Activated T-helper 1 cell treated with anti-CD3 and anti-CD28 coated beads, Interleukin-12 subunit alpha, Interleukin-12 subunit beta, Interleukin-2, Interleukin-4 antibody, amounts not matched to agents 30 ng/mL and 10 ng/mL and 1 ng/mL, durations not matched to agents 14 hours and 24 hours and 36 hours (primary cell): ENCODE measurements around the gene TNFRSF19. TPM values are rescaled to one million over a fixed set of nuclear protein-coding genes. Genes with fewer than 3 reads are reported as not detected.

ENCODE experiments used
- DNase-seq: peaks from one replicate; pipeline ENCODE4 v3.0.0; 2021; ENCODE audit warnings: low spot score
- H3K27ac Mint-ChIP-seq: one replicate; pipeline ENCODE4 v1.8.0; 2021; ENCODE audit warnings: mild to moderate bottlenecking, mixed read lengths
- H3K27me3 Mint-ChIP-seq: one replicate; pipeline ENCODE4 v1.8.0; 2022; ENCODE audit warnings: mild to moderate bottlenecking, moderate library complexity, mixed read lengths; ENCODE audit not compliant: insufficient read depth
- H3K36me3 Mint-ChIP-seq: one replicate; pipeline ENCODE4 v1.8.0; 2021; ENCODE audit warnings: low read depth, mixed read lengths
- H3K4me1 Mint-ChIP-seq: one replicate; pipeline ENCODE4 v1.8.0; 2021; ENCODE audit warnings: low read depth, mixed read lengths
- H3K4me3 Mint-ChIP-seq: one replicate; pipeline ENCODE4 v1.8.0; 2021; ENCODE audit warnings: mild to moderate bottlenecking, moderate library complexity, mixed read lengths
- H3K9me3 Mint-ChIP-seq: one replicate; pipeline ENCODE4 v1.8.0; 2021; ENCODE audit warnings: mixed read lengths
- intact Hi-C: fragments of 100-400 bp; cut with micrococcal nuclease; formaldehyde crosslinking; loops from one replicate; pipeline ENCODE4 v1.15.1; 2024
- total RNA-seq: library from RNA; stranded (reverse); gene quantifications from 2 replicates; pipeline ENCODE4 v1.2.3, GENCODE V29; 2022

Gene TNFRSF19
- total RNA-seq, 1 donor from 2014 or later, result not detected

DNA sequence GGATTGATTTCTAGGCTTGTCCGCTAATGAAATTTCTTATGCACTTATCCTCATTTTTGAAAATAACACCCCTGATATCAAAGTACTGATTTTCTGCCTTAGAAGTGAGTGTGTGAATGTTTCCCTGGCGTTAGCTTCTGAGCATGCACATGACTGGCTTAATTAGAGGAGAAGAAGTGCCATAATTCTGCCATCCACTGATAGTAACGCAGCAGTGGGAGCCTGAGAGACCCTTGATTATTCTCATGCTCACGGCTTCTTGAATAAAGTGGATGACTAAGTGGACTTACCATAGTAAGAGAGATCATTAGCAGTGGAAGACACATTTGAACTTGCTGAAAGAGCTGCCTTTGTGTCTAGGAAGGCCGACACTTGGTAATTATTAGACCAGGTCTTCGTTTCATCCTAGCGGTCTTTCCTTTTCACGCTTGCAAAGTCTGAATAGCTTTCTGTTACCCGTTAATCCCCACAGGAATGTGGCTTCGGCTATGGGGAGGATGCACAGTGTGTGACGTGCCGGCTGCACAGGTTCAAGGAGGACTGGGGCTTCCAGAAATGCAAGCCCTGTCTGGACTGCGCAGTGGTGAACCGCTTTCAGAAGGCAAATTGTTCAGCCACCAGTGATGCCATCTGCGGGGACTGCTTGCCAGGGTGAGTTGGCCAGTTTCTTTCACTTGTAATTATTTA lies 45.3 kb downstream of the TNFRSF19 start:
- H3K9me3 Mint-ChIP-seq, result no peaks in the 10 kb centered on the region
- intact Hi-C loops, result no loop called here
- peaks cover 9% of the 10 kb centered on the region for H3K27me3 Mint-ChIP-seq
- H3K36me3 Mint-ChIP-seq, result no peaks in the 10 kb centered on the region
- no peak for DNase-seq
- H3K4me3 Mint-ChIP-seq, result no peak overlapping the region
- no peaks in the 10 kb centered on the region for H3K4me1 Mint-ChIP-seq
- no peak overlapping the region for H3K27ac Mint-ChIP-seq

GRCh38 chr13:23616228-23616627 lies 46.0 kb downstream of the TNFRSF19 start:
- DNase-seq, result no peak
- H3K27ac Mint-ChIP-seq, result no peak overlapping the region
- peaks cover 9% of the 10 kb centered on the region for H3K27me3 Mint-ChIP-seq
- H3K36me3 Mint-ChIP-seq, result no peaks in the 10 kb centered on the region
- no peak overlapping the region for H3K4me3 Mint-ChIP-seq
- intact Hi-C loops, result no loop called here
- no peaks in the 10 kb centered on the region for H3K9me3 Mint-ChIP-seq
- no peaks in the 10 kb centered on the region for H3K4me1 Mint-ChIP-seq

GRCh38 chr13:23617551-23618024 lies 47.4 kb downstream of the TNFRSF19 start:
- intact Hi-C loops, result no loop called here

GRCh38 chr13:23618341-23618740 lies 48.1 kb downstream of the TNFRSF19 start:
- Mint-ChIP-seq H3K27me3 (peaks cover 3% of the 10 kb centered on the region), H3K4me1 (no peaks in the 10 kb centered on the region), H3K36me3 (no peaks in the 10 kb centered on the region), H3K4me3 (no peak overlapping the region), H3K9me3 (no peaks in the 10 kb centered on the region), H3K27ac (no peak overlapping the region)
- intact Hi-C loops, result no loop called here
- no peak for DNase-seq

More at GRCh38 chr13:23617551-23618024, 47.4 kb downstream of the TNFRSF19 start:
- Mint-ChIP-seq H3K27ac (no peak overlapping the region), H3K4me3 (no peak overlapping the region), H3K27me3 (peaks cover 3% of the 10 kb centered on the region), H3K4me1 (no peaks in the 10 kb centered on the region), H3K9me3 (no peaks in the 10 kb centered on the region), H3K36me3 (no peaks in the 10 kb centered on the region)
- DNase-seq, result no peak

DNA sequence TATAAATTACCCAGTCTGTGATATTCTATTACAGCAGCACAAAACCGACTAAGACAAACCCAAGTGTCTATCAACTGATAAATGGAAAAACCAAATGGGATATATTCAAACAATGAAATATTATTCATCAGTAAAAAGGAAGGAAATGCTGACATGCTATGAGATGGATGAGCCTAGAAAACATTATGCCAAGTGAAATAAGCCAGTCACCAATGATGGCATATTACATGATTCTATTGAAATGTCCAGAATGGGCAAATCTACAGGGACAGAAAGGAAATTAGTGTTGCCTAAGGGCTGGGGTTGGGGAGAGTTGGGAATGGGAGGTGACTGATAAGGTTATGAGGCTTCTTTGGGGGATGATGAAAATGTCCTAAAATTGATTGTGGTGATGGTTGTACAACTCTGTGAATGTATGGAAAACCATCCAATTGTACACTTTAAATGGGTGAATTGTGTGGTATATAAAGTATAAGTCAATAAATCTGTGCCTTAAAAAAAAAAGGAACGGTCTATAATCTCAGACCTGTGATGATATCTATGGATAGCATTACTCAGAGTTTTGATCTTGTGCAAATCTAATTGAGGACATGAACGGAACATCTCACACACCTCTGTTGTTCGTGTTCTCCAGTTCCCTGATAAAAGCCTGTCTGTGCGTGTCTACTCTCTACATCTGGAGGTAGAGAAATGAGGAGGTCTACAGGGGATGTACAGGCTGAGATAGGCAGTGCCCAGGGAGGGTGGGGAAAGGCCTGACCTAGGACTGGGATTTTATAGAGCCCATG lies 49.0 kb downstream of the TNFRSF19 start:
- no peak for DNase-seq
- intact Hi-C loops, result no loop called here
- Mint-ChIP-seq H3K27me3 (no peaks in the 10 kb centered on the region), H3K27ac (no peak overlapping the region), H3K4me3 (no peak overlapping the region), H3K4me1 (no peaks in the 10 kb centered on the region), H3K36me3 (no peaks in the 10 kb centered on the region), H3K9me3 (no peaks in the 10 kb centered on the region)

- intact Hi-C loops, result no loop called here
- DNase-seq, result no peak
- H3K4me3 Mint-ChIP-seq, result no peak overlapping the region
- H3K9me3 Mint-ChIP-seq, result no peaks in the 10 kb centered on the region
- H3K4me1 Mint-ChIP-seq, result no peaks in the 10 kb centered on the region
- H3K27me3 Mint-ChIP-seq, result no peaks in the 10 kb centered on the region
- H3K27ac Mint-ChIP-seq, result no peak overlapping the region
- H3K36me3 Mint-ChIP-seq, result no peaks in the 10 kb centered on the region
Observed at GRCh38 chr13:23620211-23620610, 50.0 kb downstream of the TNFRSF19 start.

DNA sequence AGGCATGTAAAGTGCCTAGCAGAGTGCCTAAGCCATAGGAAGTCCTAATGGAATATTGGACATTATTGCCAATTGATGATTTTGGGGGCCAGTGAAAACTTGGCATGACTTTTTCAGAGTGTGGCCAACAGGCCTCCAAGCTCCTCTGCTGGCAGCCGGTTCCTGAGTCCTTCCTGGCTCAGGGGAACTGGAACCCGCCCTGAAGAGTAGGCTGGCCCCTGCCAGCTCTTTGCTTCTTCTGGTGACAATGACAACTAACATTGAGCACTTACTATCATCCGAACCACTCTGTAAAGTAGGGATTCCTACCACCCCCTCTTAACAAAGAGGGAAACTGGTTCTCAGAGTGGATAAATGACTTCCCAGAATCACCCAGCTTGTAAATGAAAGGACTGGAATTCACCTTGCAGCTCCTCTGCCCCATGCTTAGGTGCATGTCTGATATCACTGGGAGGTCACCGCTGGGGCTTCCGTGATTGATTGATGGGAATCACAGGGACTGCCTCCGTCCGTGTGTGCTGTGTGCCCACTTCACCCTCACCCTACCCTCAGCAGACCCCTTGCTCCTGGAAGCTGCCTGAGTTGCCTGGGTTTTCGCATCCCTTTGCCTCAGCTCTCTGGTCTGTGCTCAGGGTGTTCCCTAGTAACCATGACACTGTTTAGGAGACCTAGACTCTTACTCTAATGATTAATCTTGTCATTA lies 50.6 kb downstream of the TNFRSF19 start:
- intact Hi-C loops, result no loop called here
- Mint-ChIP-seq H3K9me3 (no peaks in the 10 kb centered on the region), H3K36me3 (no peaks in the 10 kb centered on the region), H3K4me3 (no peak overlapping the region), H3K4me1 (no peaks in the 10 kb centered on the region), H3K27ac (no peak overlapping the region), H3K27me3 (no peaks in the 10 kb centered on the region)
- no peak for DNase-seq

DNA sequence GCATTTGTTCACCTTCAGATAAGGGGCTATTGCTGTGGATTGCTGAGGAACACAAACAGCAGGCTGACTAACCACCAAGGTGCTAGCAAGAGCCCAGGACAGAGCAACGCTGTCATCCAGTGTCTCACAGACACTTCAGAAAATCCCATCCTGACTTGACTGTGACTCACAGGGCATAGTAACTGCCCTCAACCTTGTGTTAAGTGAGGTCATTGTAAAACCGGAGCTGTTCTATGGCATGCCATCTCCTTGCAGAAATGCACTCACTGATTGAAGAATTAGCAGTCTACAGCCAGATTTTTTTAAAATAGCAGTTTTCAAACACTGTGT lies 51.1 kb downstream of the TNFRSF19 start:
- Mint-ChIP-seq H3K4me1 (no peaks in the 10 kb centered on the region), H3K27me3 (no peaks in the 10 kb centered on the region), H3K4me3 (no peak overlapping the region), H3K9me3 (no peaks in the 10 kb centered on the region), H3K27ac (no peak overlapping the region), H3K36me3 (no peaks in the 10 kb centered on the region)
- intact Hi-C loops, result no loop called here
- no peak for DNase-seq

GRCh38 chr13:23622985-23623384 lies 52.8 kb downstream of the TNFRSF19 start:
- Mint-ChIP-seq H3K4me1 (no peaks in the 10 kb centered on the region), H3K9me3 (no peaks in the 10 kb centered on the region), H3K27ac (no peak overlapping the region), H3K27me3 (no peaks in the 10 kb centered on the region), H3K4me3 (no peak overlapping the region), H3K36me3 (no peaks in the 10 kb centered on the region)
- no peak for DNase-seq
- intact Hi-C loops, result no loop called here

- Mint-ChIP-seq H3K27me3 (no peaks in the 10 kb centered on the region), H3K9me3 (no peaks in the 10 kb centered on the region), H3K4me1 (no peaks in the 10 kb centered on the region), H3K36me3 (no peaks in the 10 kb centered on the region), H3K27ac (no peak overlapping the region), H3K4me3 (no peak overlapping the region)
- DNase-seq, result no peak
- intact Hi-C loops, result no loop called here
Observed at GRCh38 chr13:23623394-23623793, 53.2 kb downstream of the TNFRSF19 start.

DNA sequence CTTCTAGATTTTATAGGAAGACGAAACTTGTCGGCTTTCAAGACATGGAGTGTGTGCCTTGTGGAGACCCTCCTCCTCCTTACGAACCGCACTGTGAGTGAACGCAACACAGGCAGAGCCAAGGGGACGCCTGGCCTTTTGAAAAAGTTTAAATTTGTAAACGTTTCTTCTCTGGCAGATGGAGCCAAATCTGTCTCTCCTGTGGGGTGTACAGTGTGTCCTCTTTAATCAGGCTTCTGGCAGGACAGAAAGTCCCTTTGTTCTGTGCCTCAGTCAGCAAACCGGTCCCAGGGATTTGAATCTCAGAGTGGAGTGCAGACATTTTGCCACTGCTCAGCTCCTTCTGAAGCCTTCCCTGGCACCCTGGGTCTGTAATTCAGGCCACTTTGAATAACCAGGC lies 56.5 kb downstream of the TNFRSF19 start:
- no peaks in the 10 kb centered on the region for H3K4me1 Mint-ChIP-seq
- no peaks in the 10 kb centered on the region for H3K36me3 Mint-ChIP-seq
- H3K4me3 Mint-ChIP-seq, result no peak overlapping the region
- H3K9me3 Mint-ChIP-seq, result no peaks in the 10 kb centered on the region
- DNase-seq, result no peak
- H3K27ac Mint-ChIP-seq, result no peak overlapping the region
- intact Hi-C loops, result no loop called here
- no peaks in the 10 kb centered on the region for H3K27me3 Mint-ChIP-seq

- intact Hi-C loops, result no loop called here
- Mint-ChIP-seq H3K27ac (no peak overlapping the region), H3K9me3 (no peaks in the 10 kb centered on the region), H3K27me3 (peaks cover 4% of the 10 kb centered on the region), H3K4me3 (no peak overlapping the region), H3K4me1 (no peaks in the 10 kb centered on the region), H3K36me3 (no peaks in the 10 kb centered on the region)
- DNase-seq, result no peak
Observed at GRCh38 chr13:23627410-23627809, 57.2 kb downstream of the TNFRSF19 start.

GRCh38 chr13:23628250-23628649 lies 58.0 kb downstream of the TNFRSF19 start:
- Mint-ChIP-seq H3K9me3 (no peaks in the 10 kb centered on the region), H3K36me3 (no peaks in the 10 kb centered on the region), H3K27ac (no peak overlapping the region), H3K4me3 (no peak overlapping the region), H3K27me3 (peaks cover 4% of the 10 kb centered on the region), H3K4me1 (no peaks in the 10 kb centered on the region)
- DNase-seq, result no peak
- intact Hi-C loops, result no loop called here
